Tongue (tissue), 2 donors: Measurements from ENCODE around the gene FAT4. TPM values are rescaled to one million over a fixed set of nuclear protein-coding genes. Genes with fewer than 3 reads are reported as not detected.

ENCODE experiments used
- small RNA-seq: library from RNA; depleted of rRNA; stranded (forward); fragments of <200 nt; gene quantifications from one replicate; pipeline ENCODE3, GENCODE V24; 2014; ENCODE audit warnings: low replicate concordance
- total RNA-seq: library from RNA; depleted of rRNA; stranded (reverse); fragments of >200 nt; gene quantifications from one replicate; pipeline ENCODE4 v1.2.3, GENCODE V29; 2014

Gene FAT4
- total RNA-seq, 1 donor from 2014 or later: 81.5 TPM

Small RNA genes lying within 50 kb of the gene (small RNA-seq; reads per million reads assigned to genes)
- not detected for gene RF00019
